H1 (cell line): ENCODE measurements around the gene CGRRF1. TPM values are rescaled to one million over a fixed set of nuclear protein-coding genes. Genes with fewer than 3 reads are reported as not detected.

ENCODE experiments used
- CTCF ChIA-PET: fragments of 300-600 bp; sonication (Branson Sonifier 250); formaldehyde crosslinking; loops from one replicate; lab custom pipeline; 2021; ENCODE audit not compliant: partially characterized antibody; lab: Charles Lee
- POLR2A ChIA-PET: fragments of 300-600 bp; sonication (Branson Sonifier 250); formaldehyde crosslinking; loops from one replicate; lab custom pipeline; 2021; ENCODE audit warnings: inconsistent platforms; ENCODE audit not compliant: partially characterized antibody; lab: Charles Lee
- DNase-seq, 2 experiments: peaks; one replicate each; pipeline versions ENCODE4 v3.0.0 to v3.0.0-alpha.2; 2010 to 2022; ENCODE audit warnings: low spot score in 2 of 2, low read depth in 1 of 2, mixed read lengths in 1 of 2
- FAIRE-seq: peaks from 2 replicates; lab custom pipeline; 2011; peaks lifted over from hg19 to GRCh38; lab: Jason Lieb, UNC
- H2AFZ ChIP-seq: 2 replicates; pipeline ENCODE4 v1.8.1; 2012; ENCODE audit warnings: low read length, inconsistent platforms
- H2AK5ac ChIP-seq: 2 replicates; pipeline ENCODE4 v1.6.1; 2013; ENCODE audit warnings: low read depth, low read length
- H2BK120ac ChIP-seq: replicated peaks from 2 replicates; pipeline ENCODE3; 2013; ENCODE audit warnings: low read depth, low read length, inconsistent platforms
- H2BK12ac ChIP-seq: 2 replicates; pipeline ENCODE4 v1.6.1; 2013; ENCODE audit warnings: low read depth, low read length
- H2BK15ac ChIP-seq: 2 replicates; pipeline ENCODE4 v1.6.1; 2013; ENCODE audit warnings: low read length
- H2BK20ac ChIP-seq: 2 replicates; pipeline ENCODE4 v1.6.1; 2013; ENCODE audit warnings: low read length
- H2BK5ac ChIP-seq: 2 replicates; pipeline ENCODE4 v1.6.1; 2013; ENCODE audit warnings: low read depth, low read length
- H3K14ac ChIP-seq: 2 replicates; pipeline ENCODE4 v1.6.1; 2013; ENCODE audit warnings: inconsistent platforms; ENCODE audit not compliant: insufficient read length
- H3K18ac ChIP-seq: 2 replicates; pipeline ENCODE4 v1.6.1; 2013; ENCODE audit warnings: low read length; ENCODE audit errors: extremely low read depth
- H3K23ac ChIP-seq: 2 replicates; pipeline ENCODE4 v1.6.1; 2013; ENCODE audit warnings: inconsistent platforms; ENCODE audit not compliant: insufficient read length
- H3K23me2 ChIP-seq: 2 replicates; pipeline ENCODE4 v1.6.1; 2013; ENCODE audit warnings: low read depth, low read length
- H3K27ac ChIP-seq: 2 replicates; pipeline ENCODE4 v1.6.1; 2011; ENCODE audit warnings: low read depth, low read length, inconsistent platforms
- H3K27me3 ChIP-seq, 4 experiments: replicated peaks in 1 of 4; 1 replicate in 1 of 4; 2 replicates in 3 of 4; pipeline versions ENCODE4 v1.6.1 to v1.8.1; 2011 to 2013; ENCODE audit warnings: low read length in 3 of 4, mild to moderate bottlenecking in 3 of 4, inconsistent platforms in 2 of 4, mixed read lengths in 2 of 4, moderate library complexity in 1 of 4; ENCODE audit not compliant: control insufficient read depth in 3 of 4, insufficient read depth in 3 of 4; ENCODE audit errors: extremely low read depth in 1 of 4
- H3K36me3 ChIP-seq, 4 experiments: 2 replicates each; pipeline versions ENCODE4 v1.6.1 to v1.8.1; 2011 to 2013; ENCODE audit warnings: mild to moderate bottlenecking in 4 of 4, low read length in 3 of 4, moderate library complexity in 2 of 4, control low read depth in 1 of 4, inconsistent platforms in 1 of 4; ENCODE audit not compliant: insufficient read depth in 4 of 4, control insufficient read depth in 2 of 4
- H3K4ac ChIP-seq: replicated peaks from 2 replicates; pipeline ENCODE3; 2013; ENCODE audit warnings: low read length, low read depth, mixed read lengths, inconsistent platforms; ENCODE audit not compliant: insufficient read length
- H3K4me1 ChIP-seq, 4 experiments: replicated peaks in 1 of 4; 1 replicate in 1 of 4; 2 replicates in 3 of 4; pipeline versions ENCODE4 v1.6.1 to v1.8.1; 2011 to 2013; ENCODE audit warnings: low read length in 3 of 4, inconsistent platforms in 2 of 4, mixed read lengths in 1 of 4; ENCODE audit not compliant: insufficient read depth in 4 of 4, control insufficient read depth in 3 of 4
- H3K4me2 ChIP-seq, 2 experiments: 2 replicates each; pipeline versions ENCODE4 v1.6.1 to v1.8.1; 2011 to 2013; ENCODE audit warnings: low read depth in 2 of 2, low read length in 2 of 2, control low read depth in 1 of 2, inconsistent platforms in 1 of 2, mild to moderate bottlenecking in 1 of 2; ENCODE audit not compliant: insufficient read depth in 1 of 2
- H3K4me3 ChIP-seq, 4 experiments: fragments of 200-600, 300-600 bp in 1 of 4; sonication (generic), shearing (Covaris generic), sonication (Bioruptor Twin) in 1 of 4; 2 replicates each; pipeline versions ENCODE4 v1.5.1 to v1.8.1; 2011 to 2016; ENCODE audit warnings: low read length in 4 of 4, low read depth in 3 of 4, control low read depth in 2 of 4, inconsistent platforms in 2 of 4, mild to moderate bottlenecking in 2 of 4, mixed read lengths in 1 of 4, moderate library complexity in 1 of 4; ENCODE audit not compliant: insufficient read depth in 2 of 4; ENCODE audit errors: extremely low read depth in 1 of 4
- H3K56ac ChIP-seq: replicated peaks from 2 replicates; pipeline ENCODE3; 2013; ENCODE audit warnings: low read depth, mild to moderate bottlenecking, mixed read lengths, low read length, inconsistent platforms; ENCODE audit not compliant: insufficient read length
- H3K79me1 ChIP-seq: 2 replicates; pipeline ENCODE4 v1.6.1; 2013; ENCODE audit warnings: low read depth, low read length, control low read depth
- H3K79me2 ChIP-seq, 2 experiments: 2 replicates each; pipeline versions ENCODE4 v1.6.1 to v1.8.1; 2012 to 2013; ENCODE audit warnings: low read length in 2 of 2, mild to moderate bottlenecking in 2 of 2, inconsistent platforms in 1 of 2; ENCODE audit not compliant: insufficient read depth in 2 of 2, control insufficient read depth in 1 of 2
- H3K9ac ChIP-seq, 4 experiments: replicated peaks in 1 of 4; 1 replicate in 1 of 4; 2 replicates in 3 of 4; pipeline versions ENCODE4 v1.6.1 to v1.8.1; 2011 to 2013; ENCODE audit warnings: low read depth in 3 of 4, low read length in 3 of 4, control low read depth in 2 of 4, mild to moderate bottlenecking in 2 of 4, moderate library complexity in 2 of 4, inconsistent platforms in 1 of 4; ENCODE audit errors: extremely low read depth in 1 of 4
- H3K9me3 ChIP-seq, 2 experiments: 2 replicates each; pipeline versions ENCODE4 v1.6.1 to v1.8.1; 2012 to 2013; ENCODE audit warnings: mild to moderate bottlenecking in 2 of 2, moderate library complexity in 2 of 2, control low read depth in 1 of 2, inconsistent platforms in 1 of 2, low read depth in 1 of 2, low read length in 1 of 2, mixed read lengths in 1 of 2; ENCODE audit not compliant: insufficient read depth in 2 of 2
- H4K20me1 ChIP-seq, 2 experiments: replicated peaks in 1 of 2; 2 replicates each; pipeline versions ENCODE3 to v1.8.1; 2011 to 2013; ENCODE audit warnings: inconsistent platforms in 2 of 2, low read length in 2 of 2, mild to moderate bottlenecking in 1 of 2; ENCODE audit not compliant: insufficient read depth in 2 of 2, control insufficient read depth in 1 of 2
- H4K5ac ChIP-seq: 2 replicates; pipeline ENCODE4 v1.6.1; 2013; ENCODE audit warnings: low read length, low read depth, mixed read lengths, inconsistent platforms; ENCODE audit not compliant: insufficient read length
- H4K8ac ChIP-seq: 2 replicates; pipeline ENCODE4 v1.8.0; 2013; ENCODE audit warnings: mild to moderate bottlenecking, moderate library complexity, low read length, inconsistent platforms; ENCODE audit not compliant: insufficient read depth; ENCODE audit errors: extremely low read depth
- H4K91ac ChIP-seq: replicated peaks from 2 replicates; pipeline ENCODE3; 2013; ENCODE audit warnings: low read length, mixed read lengths, inconsistent platforms; ENCODE audit not compliant: insufficient read length
- ATF3 ChIP-seq: IDR thresholded peaks from 2 replicates; pipeline ENCODE4 v1.6.1; 2011; ENCODE audit warnings: low read depth, mild to moderate bottlenecking, low read length; ENCODE audit not compliant: insufficient read depth
- CEBPB ChIP-seq: IDR thresholded peaks from 2 replicates; pipeline ENCODE4 v1.6.1; 2012; ENCODE audit warnings: low read depth, low read length
- CHD2 ChIP-seq: IDR thresholded peaks from 2 replicates; pipeline ENCODE4 v1.6.1; 2012; ENCODE audit warnings: low read length, improper control_type of control experiment
- E2F6 ChIP-seq: IDR thresholded peaks from 2 replicates; pipeline ENCODE4 v1.6.1; 2012; ENCODE audit warnings: inconsistent platforms
- JUN ChIP-seq: IDR thresholded peaks from 2 replicates; pipeline ENCODE4 v1.6.1; 2011; ENCODE audit warnings: low read depth, mild to moderate bottlenecking, improper control_type of control experiment, low read length
- POLR2A ChIP-seq, 2 experiments: IDR thresholded peaks; 1 replicate in 1 of 2; 2 replicates in 1 of 2; pipeline ENCODE4 v1.6.1; 2011; ENCODE audit warnings: low read depth in 2 of 2, low read length in 2 of 2, mild to moderate bottlenecking in 2 of 2; ENCODE audit errors: control extremely low read depth in 1 of 2
- RXRA ChIP-seq: IDR thresholded peaks from 2 replicates; pipeline ENCODE4 v1.6.1; 2011; ENCODE audit warnings: low read depth, mild to moderate bottlenecking, low read length, moderate library complexity; ENCODE audit not compliant: insufficient read depth
- SIRT6 ChIP-seq: IDR thresholded peaks from one replicate; pipeline ENCODE4 v1.7.1; 2012; ENCODE audit warnings: low read length, inconsistent platforms
- SP4 ChIP-seq: IDR thresholded peaks from 2 replicates; pipeline ENCODE4 v1.6.1; 2012; ENCODE audit warnings: low read length, inconsistent platforms
- SRF ChIP-seq: IDR thresholded peaks from 2 replicates; pipeline ENCODE4 v1.6.1; 2011; ENCODE audit warnings: mild to moderate bottlenecking, low read depth, low read length, moderate library complexity
- TAF1 ChIP-seq: IDR thresholded peaks from 2 replicates; pipeline ENCODE4 v1.6.1; 2011; ENCODE audit warnings: mild to moderate bottlenecking, low read depth, low read length
- WGBS, 2 experiments: shearing (Covaris generic) in 1 of 2; methylation state at CpG; one replicate each; pipeline versions ENCODE4 v1.1.6 to v1.1.7; 2013 to 2015; ENCODE audit warnings: low lambda C conversion rate in 2 of 2, mixed read lengths in 2 of 2, inconsistent platforms in 1 of 2, low coverage in 1 of 2, missing lambda C conversion rate in 1 of 2; ENCODE audit not compliant: insufficient replicate concordance in 2 of 2, insufficient coverage in 1 of 2, insufficient read length in 1 of 2; ENCODE audit errors: extremely low coverage in 1 of 2, missing lambda C conversion rate in 1 of 2; 5-methylcytosine and 5-hydroxymethylcytosine counted together
- polyA plus RNA-seq, 7 experiments: library from polyadenylated mRNA; depleted of rRNA in 3 of 7; stranded (reverse) in 5 of 7; unstranded in 2 of 7; fragments of >200 nt in 5 of 7; fragments of 200-250 nt in 2 of 7; gene quantifications; 1 replicate in 5 of 7; 2 replicates in 1 of 7; 4 replicates in 1 of 7; pipeline versions ENCODE4 v1.2.1 to v1.2.3, GENCODE V29; 2011 to 2013; ENCODE audit warnings: missing spikeins in 2 of 7, mixed read lengths in 2 of 7
- total RNA-seq: library from RNA; stranded (reverse); fragmentation: NEBNext Ultra II Directional; extraction: Animal tissue kit (Norgen Biotek cat#: 25700); gene quantifications from 2 replicates; pipeline ENCODE4 v1.2.1, GENCODE V29; 2021

Gene CGRRF1
- total and polyA plus RNA-seq, 2 of the 8 experiments (the other 6 are each of a cell fraction or from before 2014, with no cell fraction given): 7.4 to 20.2 TPM

- ChIA-PET POLR2A (interaction anchor here (1.0 to 2.5 kb wide), 5 partner anchors 9 to 31 kb away, joined by 3 to 12 read pairs (median 5); partner anchors contain the start of gene GMFB), CTCF (interaction anchor here (0.9 to 3.5 kb wide), 3 partner anchors 11 to 16 kb away, joined by 3 to 15 read pairs (median 3); partner anchors contain the start of gene GMFB)
- Histone ChIP-seq H2BK120ac (no peak overlapping the region), H2BK20ac (no peak overlapping the region), H2BK5ac (no peak overlapping the region), H2BK12ac (no peak overlapping the region), H3K4me3 (no peak overlapping the region), H4K5ac (no peak overlapping the region), H3K23me2 (no peaks in the 10 kb centered on the region), H2AK5ac (no peak overlapping the region), H3K9ac (no peak overlapping the region), H3K4me1 (no peaks in the 10 kb centered on the region; a peak in 1 of 7 replicates), H3K36me3 (peaks cover 0 to 9% (median 0%) of the 10 kb centered on the region in 4 experiments; a peak in 2 of 8 replicates), H3K18ac (no peak overlapping the region), H4K20me1 (no peaks in the 10 kb centered on the region), H3K79me1 (no peaks in the 10 kb centered on the region), H3K79me2 (no peaks in the 10 kb centered on the region), H3K4ac (no peak overlapping the region), H4K8ac (no peak overlapping the region), H3K27ac (no peak overlapping the region), H3K9me3 (peaks cover 0 to 11% of the 10 kb centered on the region in 2 experiments; a peak in 2 of 4 replicates), H3K14ac (no peak overlapping the region), H3K56ac (no peak overlapping the region), H2AFZ (no peak overlapping the region), H3K4me2 (no peak overlapping the region), H3K27me3 (no peaks in the 10 kb centered on the region), H4K91ac (no peak overlapping the region), H3K23ac (no peak overlapping the region), H2BK15ac (no peak overlapping the region)
- DNase-seq: no peak
- no peak for FAIRE-seq
- 87% methylated on average over 4 of the region's 4 CpGs; no CpG with 5 or more reads in 1 of the 2 experiments for WGBS, 2 experiments
- TF ChIP-seq JUN (no peak), TAF1 (no peak), ATF3 (no peak), E2F6 (no peak), POLR2A (IDR thresholded peaks at IDR 0.05; ENCODE audit: control extremely low read depth in 1 of 2, low read depth in 2 of 2, low read length in 2 of 2) (no peak), SP4 (no peak), CEBPB (no peak), SRF (no peak), SIRT6 (no peak), CHD2 (no peak), RXRA (no peak)
Measured at GRCh38 chr14:54471641-54472040, 38.1 kb upstream of the CGRRF1 start.
